ENCODE results near the gene KLK8.

The KLK8 gene

GRCh38 chr19:51001515-51001914, at the start of gene KLK8:
TSS of gene KLK8 (minus strand) at chr19:51001604. CDS start at chr19:51001167, 437 bp downstream.
- no peak for DNase-seq (ENCODE audit: insufficient read length, low spot score)
- FAIRE-seq = no peak

GRCh38 chr19:51047031-51047335, 45.6 kb upstream of the KLK8 start:
- FAIRE-seq = no peak
- DNase-seq (ENCODE audit: insufficient read length, low spot score) = no peak

GRCh38 chr19:51044327-51044726, 42.9 kb upstream of the KLK8 start:
- FAIRE-seq = no peak
- no peak for DNase-seq (ENCODE audit: insufficient read length, low spot score)

GRCh38 chr19:51043497-51043896, 42.1 kb upstream of the KLK8 start:
- DNase-seq (ENCODE audit: insufficient read length, low spot score) (no peak), FAIRE-seq (no peak)

GRCh38 chr19:51040151-51040550, 38.7 kb upstream of the KLK8 start:
- DNase-seq (ENCODE audit: insufficient read length, low spot score) (no peak), FAIRE-seq (no peak)

- DNase-seq (ENCODE audit: insufficient read length, low spot score) (no peak), FAIRE-seq (no peak)
Observed at GRCh38 chr19:51036519-51036918, 35.1 kb upstream of the KLK8 start.

GRCh38 chr19:51034704-51035103, 33.3 kb upstream of the KLK8 start, which contains the start of gene KLK12:
TSS of gene KLK12 (minus strand) at chr19:51035002. CDS start at chr19:51034621, 381 bp downstream.
- DNase-seq (ENCODE audit: insufficient read length, low spot score) (no peak), FAIRE-seq (no peak)

GRCh38 chr19:51031880-51032225, 30.4 kb upstream of the KLK8 start:
- no peak for DNase-seq (ENCODE audit: insufficient read length, low spot score)
- no peak for FAIRE-seq

- no peak for DNase-seq (ENCODE audit: insufficient read length, low spot score)
- no peak for FAIRE-seq
Observed at GRCh38 chr19:51031220-51031879, 29.9 kb upstream of the KLK8 start.

- DNase-seq (ENCODE audit: insufficient read length, low spot score) (no peak), FAIRE-seq (no peak)
Observed at GRCh38 chr19:51030631-51031030, 29.2 kb upstream of the KLK8 start.

- DNase-seq (ENCODE audit: insufficient read length, low spot score) (no peak), FAIRE-seq (no peak)
Observed at GRCh38 chr19:51029718-51030117, 28.3 kb upstream of the KLK8 start.

GRCh38 chr19:51027873-51028272, 26.5 kb upstream of the KLK8 start:
- DNase-seq (ENCODE audit: insufficient read length, low spot score) = no peak
- FAIRE-seq = no peak

- FAIRE-seq (no peak), DNase-seq (ENCODE audit: insufficient read length, low spot score) (no peak)
Observed at GRCh38 chr19:51027126-51027806, 25.9 kb upstream of the KLK8 start.

- no peak for DNase-seq (ENCODE audit: insufficient read length, low spot score)
- no peak for FAIRE-seq
Observed at GRCh38 chr19:51026554-51026831, 25.1 kb upstream of the KLK8 start, which contains the start of gene KLK11. TSS of gene KLK11 (minus strand) at chr19:51026616. CDS start at chr19:51025631, 985 bp downstream.

GRCh38 chr19:51025809-51026553, 24.6 kb upstream of the KLK8 start:
- DNase-seq (ENCODE audit: insufficient read length, low spot score) = no peak
- no peak for FAIRE-seq

- FAIRE-seq (no peak), DNase-seq (ENCODE audit: insufficient read length, low spot score) (no peak)
Observed at GRCh38 chr19:51025401-51025800, 24.0 kb upstream of the KLK8 start.

GRCh38 chr19:51024924-51025323, 23.5 kb upstream of the KLK8 start:
- FAIRE-seq (no peak), DNase-seq (ENCODE audit: insufficient read length, low spot score) (no peak)

- DNase-seq (ENCODE audit: insufficient read length, low spot score) (no peak), FAIRE-seq (no peak)
Observed at GRCh38 chr19:51023946-51024345, 22.5 kb upstream of the KLK8 start.

- FAIRE-seq = no peak
- no peak for DNase-seq (ENCODE audit: insufficient read length, low spot score)
Observed at GRCh38 chr19:51022526-51022925, 21.1 kb upstream of the KLK8 start.

- peak; percentile 52 for DNase-seq (ENCODE audit: insufficient read length, low spot score)
- no peak for FAIRE-seq
Observed at GRCh38 chr19:51020988-51021651, 19.7 kb upstream of the KLK8 start.

GRCh38 chr19:51019544-51019925, 18.1 kb upstream of the KLK8 start, which contains the start of gene KLK10:
TSS of gene KLK10 (minus strand) at chr19:51019709. CDS start at chr19:51019130, 579 bp downstream.
- no peak for FAIRE-seq
- DNase-seq (ENCODE audit: insufficient read length, low spot score) = no peak
